ENCODE results near the gene RIC1.

The RIC1 gene

DNA sequence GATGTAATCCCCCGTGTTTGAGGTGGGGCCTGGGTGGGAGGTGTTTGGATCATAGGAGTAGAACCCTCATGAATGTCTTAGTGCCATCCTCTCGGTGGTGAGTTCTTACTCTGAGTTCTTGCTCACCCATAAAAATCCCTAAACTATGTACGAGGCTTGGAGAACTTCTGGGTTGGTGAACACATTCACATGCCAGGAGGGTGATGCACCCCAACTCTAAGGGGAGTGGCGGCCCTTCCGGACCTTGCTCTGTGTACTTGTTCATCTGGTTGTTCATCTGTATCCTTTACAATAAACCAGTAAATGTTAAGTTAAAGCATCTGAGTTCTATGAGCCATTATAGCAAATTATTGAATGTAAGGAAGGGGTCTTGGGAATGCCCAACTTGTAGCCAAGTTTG, 36.0 kb upstream of the RIC1 start:
- Histone ChIP-seq H4K8ac (ENCODE audit: low read depth, low read length) (no peak overlapping the region), H2BK5ac (ENCODE audit: low read depth, low read length, poor library complexity) (no peak overlapping the region), H3K4ac (ENCODE audit: low read depth, low read length) (no peak overlapping the region), H3K4me3 (ENCODE audit: low read depth, low read length) (no peak overlapping the region), H2AK5ac (ENCODE audit: low read length) (no peak overlapping the region), H4K91ac (ENCODE audit: low read depth, low read length) (no peak overlapping the region), H3K23ac (ENCODE audit: low read length) (no peak overlapping the region), H3K9me3 (ENCODE audit: insufficient read depth, low read depth, low read length) (no peaks in the 10 kb centered on the region), H3K4me1 (ENCODE audit: control insufficient read depth in 1 of 2, insufficient read depth in 2 of 2, low read length in 2 of 2) (peaks cover 0 to 3% of the 10 kb centered on the region in 2 experiments), H2BK120ac (ENCODE audit: insufficient read depth, low read length, poor library complexity) (no peak overlapping the region), H3K4me2 (ENCODE audit: low read length) (no peak overlapping the region), H3K18ac (ENCODE audit: low read length) (no peak overlapping the region), H3K27ac (ENCODE audit: low read depth, low read length) (no peak overlapping the region), H3K79me2 (ENCODE audit: control insufficient read depth, insufficient read depth, low read length, poor library complexity) (no peaks in the 10 kb centered on the region), H3K9ac (ENCODE audit: low read length) (no peak overlapping the region), H3K27me3 (ENCODE audit: insufficient read depth, low read length) (no peaks in the 10 kb centered on the region), H3K79me1 (ENCODE audit: low read length) (no peaks in the 10 kb centered on the region), H3K36me3 (ENCODE audit: control insufficient read depth in 1 of 2, insufficient read depth in 2 of 2, low read length in 2 of 2) (no peaks in the 10 kb centered on the region), H3K14ac (ENCODE audit: low read length) (no peak overlapping the region), H2BK12ac (ENCODE audit: low read length) (no peak overlapping the region), H2AFZ (ENCODE audit: insufficient read depth, low read length, poor library complexity) (no peak overlapping the region), H4K12ac (ENCODE audit: low read depth, low read length) (no peak overlapping the region)
- no peak for DNase-seq
- WGBS (ENCODE audit: extremely low coverage, insufficient coverage, insufficient read length): no CpG with 5 or more reads among the region's 5 CpGs

DNA sequence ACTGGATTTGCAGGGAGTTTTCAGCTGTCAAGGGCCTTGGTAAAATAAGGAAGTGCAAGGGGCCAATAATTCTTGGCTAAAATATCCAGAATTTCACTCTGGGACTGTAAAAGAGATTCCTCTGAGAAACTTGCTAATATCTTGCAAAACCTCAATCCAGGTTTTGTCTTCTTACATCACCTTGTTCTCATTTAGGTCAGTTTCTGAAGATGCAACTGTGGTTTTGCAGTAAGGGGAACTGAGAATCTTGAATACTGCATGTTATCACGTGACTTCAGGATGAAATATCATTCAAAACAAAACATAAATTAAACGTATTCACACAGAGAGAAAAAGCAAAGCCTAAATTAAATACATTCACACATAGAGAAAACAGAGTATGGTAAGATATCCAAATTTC, 35.0 kb upstream of the RIC1 start:
- Histone ChIP-seq H4K12ac (ENCODE audit: low read depth, low read length) (no peak overlapping the region), H3K23ac (ENCODE audit: low read length) (no peak overlapping the region), H3K36me3 (ENCODE audit: control insufficient read depth in 1 of 2, insufficient read depth in 2 of 2, low read length in 2 of 2) (no peaks in the 10 kb centered on the region), H3K18ac (ENCODE audit: low read length) (no peak overlapping the region), H3K14ac (ENCODE audit: low read length) (no peak overlapping the region), H3K79me1 (ENCODE audit: low read length) (no peaks in the 10 kb centered on the region), H3K4me1 (ENCODE audit: control insufficient read depth in 1 of 2, insufficient read depth in 2 of 2, low read length in 2 of 2) (peaks cover 0 to 3% of the 10 kb centered on the region in 2 experiments), H3K9me3 (ENCODE audit: insufficient read depth, low read depth, low read length) (no peaks in the 10 kb centered on the region), H3K9ac (ENCODE audit: low read length) (no peak overlapping the region), H2BK120ac (ENCODE audit: insufficient read depth, low read length, poor library complexity) (no peak overlapping the region), H3K4me3 (ENCODE audit: low read depth, low read length) (no peak overlapping the region), H4K8ac (ENCODE audit: low read depth, low read length) (no peak overlapping the region), H3K27me3 (ENCODE audit: insufficient read depth, low read length) (no peaks in the 10 kb centered on the region), H4K91ac (ENCODE audit: low read depth, low read length) (no peak overlapping the region), H3K79me2 (ENCODE audit: control insufficient read depth, insufficient read depth, low read length, poor library complexity) (no peaks in the 10 kb centered on the region), H3K4ac (ENCODE audit: low read depth, low read length) (no peak overlapping the region), H3K4me2 (ENCODE audit: low read length) (no peak overlapping the region), H2BK5ac (ENCODE audit: low read depth, low read length, poor library complexity) (no peak overlapping the region), H2BK12ac (ENCODE audit: low read length) (no peak overlapping the region), H2AFZ (ENCODE audit: insufficient read depth, low read length, poor library complexity) (no peak overlapping the region), H3K27ac (ENCODE audit: low read depth, low read length) (no peak overlapping the region), H2AK5ac (ENCODE audit: low read length) (no peak overlapping the region)
- no CpG with 5 or more reads among the region's 2 CpGs for WGBS (ENCODE audit: extremely low coverage, insufficient coverage, insufficient read length)
- no peak for DNase-seq

GRCh38 chr9:5596173-5596572, 32.7 kb upstream of the RIC1 start:
- Histone ChIP-seq H3K14ac (ENCODE audit: low read length) (no peak overlapping the region), H3K4me3 (ENCODE audit: low read depth, low read length) (no peak overlapping the region)
- WGBS (ENCODE audit: extremely low coverage, insufficient coverage, insufficient read length): no CpG with 5 or more reads among the region's 2 CpGs

DNA sequence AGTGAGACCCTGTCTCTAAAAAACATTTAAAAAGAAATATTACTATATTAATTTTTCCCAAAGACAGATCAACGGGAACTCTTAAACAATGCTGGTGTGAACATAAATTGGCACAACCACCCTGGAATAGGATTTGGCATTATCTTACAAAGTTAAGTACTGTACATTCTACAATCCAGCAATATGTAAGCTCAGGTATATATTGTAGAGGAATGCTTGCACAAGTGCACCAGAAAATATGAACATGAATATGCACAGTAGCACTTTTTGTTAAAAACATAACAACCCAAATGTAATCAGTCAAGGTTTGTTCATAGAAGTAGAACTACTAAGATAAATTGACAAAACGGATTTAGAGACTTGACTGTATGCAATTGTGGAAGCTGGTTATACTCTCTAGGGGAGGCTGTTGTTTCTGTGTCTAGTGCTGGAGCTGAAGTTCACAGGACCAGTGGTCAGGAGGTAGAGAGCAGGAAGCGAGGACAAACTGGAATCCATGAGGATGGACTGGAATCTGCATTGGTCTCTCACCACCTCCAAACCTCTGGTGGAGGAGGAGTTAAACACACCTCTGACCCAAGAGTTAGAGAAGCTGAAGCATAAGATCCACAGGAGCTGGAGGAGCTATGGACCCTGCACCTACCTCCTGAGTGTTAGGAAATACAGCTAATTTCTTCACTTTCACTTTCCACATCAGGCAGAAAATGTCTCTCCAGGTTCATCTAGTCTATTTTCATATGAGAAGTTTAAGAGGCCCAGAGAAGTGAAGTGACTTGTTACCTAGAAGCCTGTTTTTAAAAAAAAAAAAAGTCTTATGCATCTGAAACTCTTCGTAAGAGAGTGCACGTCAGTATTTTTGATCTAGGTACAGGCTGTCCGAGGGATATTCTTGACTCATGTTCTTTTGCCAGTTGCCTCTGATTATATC, 20.3 kb upstream of the RIC1 start:
- H3K14ac ChIP-seq (ENCODE audit: low read length): no peak overlapping the region
- no peaks in the 10 kb centered on the region for H3K9me3 ChIP-seq (ENCODE audit: insufficient read depth, low read depth, low read length)
- H3K27ac ChIP-seq (ENCODE audit: low read depth, low read length): no peak overlapping the region
- WGBS (ENCODE audit: extremely low coverage, insufficient coverage, insufficient read length): no CpG with 5 or more reads among the region's 6 CpGs
- no peaks in the 10 kb centered on the region for H3K27me3 ChIP-seq (ENCODE audit: insufficient read depth, low read length)
- no peak overlapping the region for H3K4ac ChIP-seq (ENCODE audit: low read depth, low read length)
- H4K91ac ChIP-seq (ENCODE audit: low read depth, low read length): no peak overlapping the region
- no peak overlapping the region for H3K23ac ChIP-seq (ENCODE audit: low read length)
- H2AFZ ChIP-seq (ENCODE audit: insufficient read depth, low read length, poor library complexity): no peak overlapping the region
- no peak overlapping the region for H3K4me2 ChIP-seq (ENCODE audit: low read length)
- no peak overlapping the region for H2AK5ac ChIP-seq (ENCODE audit: low read length)
- no peak overlapping the region for H4K12ac ChIP-seq (ENCODE audit: low read depth, low read length)
- DNase-seq: no peak
- no peaks in the 10 kb centered on the region for H3K79me1 ChIP-seq (ENCODE audit: low read length)
- H3K4me1 ChIP-seq (ENCODE audit: control insufficient read depth in 1 of 2, insufficient read depth in 2 of 2, low read length in 2 of 2): no peaks in the 10 kb centered on the region
- H3K4me3 ChIP-seq (ENCODE audit: low read depth, low read length): no peak overlapping the region
- H3K36me3 ChIP-seq (ENCODE audit: control insufficient read depth in 1 of 2, insufficient read depth in 2 of 2, low read length in 2 of 2): no peaks in the 10 kb centered on the region
- no peak overlapping the region for H2BK5ac ChIP-seq (ENCODE audit: low read depth, low read length, poor library complexity)
- no peak overlapping the region for H3K9ac ChIP-seq (ENCODE audit: low read length)
- no peak overlapping the region for H4K8ac ChIP-seq (ENCODE audit: low read depth, low read length)
- no peak overlapping the region for H2BK12ac ChIP-seq (ENCODE audit: low read length)
- H3K79me2 ChIP-seq (ENCODE audit: control insufficient read depth, insufficient read depth, low read length, poor library complexity): no peaks in the 10 kb centered on the region
- no peak overlapping the region for H3K18ac ChIP-seq (ENCODE audit: low read length)
- no peak overlapping the region for H2BK120ac ChIP-seq (ENCODE audit: insufficient read depth, low read length, poor library complexity)

More at GRCh38 chr9:5596173-5596572, 32.7 kb upstream of the RIC1 start:
- no peaks in the 10 kb centered on the region for H3K36me3 ChIP-seq (ENCODE audit: control insufficient read depth in 1 of 2, insufficient read depth in 2 of 2, low read length in 2 of 2)
- H2BK12ac ChIP-seq (ENCODE audit: low read length): no peak overlapping the region
- no peak overlapping the region for H3K27ac ChIP-seq (ENCODE audit: low read depth, low read length)
- no peak overlapping the region for H2BK120ac ChIP-seq (ENCODE audit: insufficient read depth, low read length, poor library complexity)
- H3K4me1 ChIP-seq (ENCODE audit: control insufficient read depth in 1 of 2, insufficient read depth in 2 of 2, low read length in 2 of 2): peaks cover 0 to 3% of the 10 kb centered on the region in 2 experiments
- no peak overlapping the region for H3K9ac ChIP-seq (ENCODE audit: low read length)
- H2BK5ac ChIP-seq (ENCODE audit: low read depth, low read length, poor library complexity): no peak overlapping the region
- no peaks in the 10 kb centered on the region for H3K9me3 ChIP-seq (ENCODE audit: insufficient read depth, low read depth, low read length)
- no peak overlapping the region for H2AK5ac ChIP-seq (ENCODE audit: low read length)
- H4K91ac ChIP-seq (ENCODE audit: low read depth, low read length): no peak overlapping the region
- H3K27me3 ChIP-seq (ENCODE audit: insufficient read depth, low read length): no peaks in the 10 kb centered on the region
- no peak for DNase-seq
- H3K4ac ChIP-seq (ENCODE audit: low read depth, low read length): no peak overlapping the region
- no peak overlapping the region for H3K18ac ChIP-seq (ENCODE audit: low read length)
- no peak overlapping the region for H2AFZ ChIP-seq (ENCODE audit: insufficient read depth, low read length, poor library complexity)
- no peak overlapping the region for H3K4me2 ChIP-seq (ENCODE audit: low read length)
- H4K12ac ChIP-seq (ENCODE audit: low read depth, low read length): no peak overlapping the region
- H4K8ac ChIP-seq (ENCODE audit: low read depth, low read length): no peak overlapping the region
- H3K79me2 ChIP-seq (ENCODE audit: control insufficient read depth, insufficient read depth, low read length, poor library complexity): no peaks in the 10 kb centered on the region
- H3K23ac ChIP-seq (ENCODE audit: low read length): no peak overlapping the region
- H3K79me1 ChIP-seq (ENCODE audit: low read length): no peaks in the 10 kb centered on the region
